NCI-H82 treated with DMSO at 0.1 percent for 48 hours (cell line): ENCODE measurements around the gene ARHGEF12.
A peak's percentile ranks its signal among the peaks of the same experiment; 100 is the strongest.

Experiments
- DNase-seq: peaks from one replicate; lab custom pipeline; 2025; ENCODE audit not compliant: unreplicated experiment; lab: John Stamatoyannopoulos, UW

The ARHGEF12 gene, protein sequence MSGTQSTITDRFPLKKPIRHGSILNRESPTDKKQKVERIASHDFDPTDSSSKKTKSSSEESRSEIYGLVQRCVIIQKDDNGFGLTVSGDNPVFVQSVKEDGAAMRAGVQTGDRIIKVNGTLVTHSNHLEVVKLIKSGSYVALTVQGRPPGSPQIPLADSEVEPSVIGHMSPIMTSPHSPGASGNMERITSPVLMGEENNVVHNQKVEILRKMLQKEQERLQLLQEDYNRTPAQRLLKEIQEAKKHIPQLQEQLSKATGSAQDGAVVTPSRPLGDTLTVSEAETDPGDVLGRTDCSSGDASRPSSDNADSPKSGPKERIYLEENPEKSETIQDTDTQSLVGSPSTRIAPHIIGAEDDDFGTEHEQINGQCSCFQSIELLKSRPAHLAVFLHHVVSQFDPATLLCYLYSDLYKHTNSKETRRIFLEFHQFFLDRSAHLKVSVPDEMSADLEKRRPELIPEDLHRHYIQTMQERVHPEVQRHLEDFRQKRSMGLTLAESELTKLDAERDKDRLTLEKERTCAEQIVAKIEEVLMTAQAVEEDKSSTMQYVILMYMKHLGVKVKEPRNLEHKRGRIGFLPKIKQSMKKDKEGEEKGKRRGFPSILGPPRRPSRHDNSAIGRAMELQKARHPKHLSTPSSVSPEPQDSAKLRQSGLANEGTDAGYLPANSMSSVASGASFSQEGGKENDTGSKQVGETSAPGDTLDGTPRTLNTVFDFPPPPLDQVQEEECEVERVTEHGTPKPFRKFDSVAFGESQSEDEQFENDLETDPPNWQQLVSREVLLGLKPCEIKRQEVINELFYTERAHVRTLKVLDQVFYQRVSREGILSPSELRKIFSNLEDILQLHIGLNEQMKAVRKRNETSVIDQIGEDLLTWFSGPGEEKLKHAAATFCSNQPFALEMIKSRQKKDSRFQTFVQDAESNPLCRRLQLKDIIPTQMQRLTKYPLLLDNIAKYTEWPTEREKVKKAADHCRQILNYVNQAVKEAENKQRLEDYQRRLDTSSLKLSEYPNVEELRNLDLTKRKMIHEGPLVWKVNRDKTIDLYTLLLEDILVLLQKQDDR (N-terminal part only)

DNA sequence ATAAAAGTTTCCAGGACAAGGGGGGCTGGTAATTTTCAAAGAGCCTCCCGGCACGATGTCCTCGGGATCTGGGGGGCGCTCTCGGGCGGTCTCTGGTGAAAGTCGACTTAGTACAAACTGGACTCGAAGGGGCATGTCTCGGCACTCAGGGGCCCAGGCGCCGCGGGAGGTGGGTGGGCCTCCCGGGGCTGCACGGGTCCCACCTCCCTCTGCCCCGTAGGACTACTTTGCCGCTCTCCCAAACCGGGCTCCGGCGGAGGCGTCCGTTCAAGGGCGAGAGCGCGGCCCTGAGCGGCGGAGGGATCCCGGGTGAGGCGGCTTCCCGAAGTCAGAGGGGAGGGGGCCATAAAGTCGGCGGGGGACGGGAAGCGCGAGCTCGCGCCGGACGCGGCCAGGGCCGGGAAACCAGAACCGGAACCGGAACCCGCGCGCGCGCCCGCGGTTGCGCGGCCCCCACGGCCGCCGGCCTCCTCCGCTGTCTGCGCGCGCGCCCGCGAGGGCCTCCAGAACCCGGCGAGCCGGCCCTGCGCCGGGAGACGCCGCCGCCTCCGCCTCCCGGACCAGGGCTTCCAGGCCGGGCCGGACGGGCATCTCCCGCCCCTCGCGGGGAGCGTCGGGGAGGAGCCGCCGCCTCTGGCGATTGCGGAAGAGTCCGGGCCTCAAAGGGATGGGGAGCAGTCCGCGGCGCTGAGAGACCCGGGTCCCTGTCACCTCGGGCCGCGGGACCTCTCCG is at the start of gene ARHGEF12:
ARHGEF12 (plus strand) TSS at position 506 of the 733 bp plus-strand sequence. CDS start 831 bp downstream, outside the sequence.
- DNase-seq, result peak; percentile 66

DNA sequence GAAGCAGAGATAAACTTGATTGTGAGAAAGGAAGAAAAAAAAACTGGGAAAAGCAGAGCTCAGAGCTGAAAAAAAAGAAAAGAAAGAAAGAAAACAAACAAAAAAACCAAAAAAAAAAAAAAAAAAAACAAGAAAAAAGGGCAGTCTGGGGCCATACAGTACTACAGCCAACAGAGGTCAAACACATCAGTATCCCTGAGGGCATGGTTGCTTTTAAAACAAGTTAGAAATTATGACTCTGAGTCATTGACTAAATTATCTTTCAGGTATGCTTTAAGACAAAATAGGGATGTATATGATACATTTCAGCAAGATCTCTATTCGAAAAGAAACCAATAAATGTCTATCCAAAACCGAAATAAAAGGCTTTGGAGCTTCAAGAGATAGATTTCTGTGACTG is 48.2 kb upstream of the ARHGEF12 start:
- no peak for DNase-seq

DNA sequence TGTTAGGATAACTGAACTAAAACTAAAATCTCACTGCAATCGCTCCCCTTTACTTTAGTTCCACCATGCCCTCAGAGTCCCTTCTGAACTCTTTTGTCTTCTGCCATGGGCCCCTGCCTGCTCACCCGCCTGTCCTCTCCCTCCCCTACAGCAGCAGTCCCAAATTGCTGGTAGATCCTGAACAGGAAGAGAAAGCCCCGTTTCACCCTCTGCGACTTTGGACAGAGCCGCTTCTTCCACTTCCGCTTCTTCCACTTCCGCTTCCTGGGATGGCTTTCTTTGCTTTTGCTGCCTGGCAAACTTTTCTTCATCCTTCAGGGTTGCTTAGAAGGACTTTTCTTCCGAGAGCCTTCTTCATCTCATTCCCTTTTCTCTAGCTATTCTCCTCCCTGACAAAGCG is 46.8 kb upstream of the ARHGEF12 start:
- DNase-seq, result no peak

DNA sequence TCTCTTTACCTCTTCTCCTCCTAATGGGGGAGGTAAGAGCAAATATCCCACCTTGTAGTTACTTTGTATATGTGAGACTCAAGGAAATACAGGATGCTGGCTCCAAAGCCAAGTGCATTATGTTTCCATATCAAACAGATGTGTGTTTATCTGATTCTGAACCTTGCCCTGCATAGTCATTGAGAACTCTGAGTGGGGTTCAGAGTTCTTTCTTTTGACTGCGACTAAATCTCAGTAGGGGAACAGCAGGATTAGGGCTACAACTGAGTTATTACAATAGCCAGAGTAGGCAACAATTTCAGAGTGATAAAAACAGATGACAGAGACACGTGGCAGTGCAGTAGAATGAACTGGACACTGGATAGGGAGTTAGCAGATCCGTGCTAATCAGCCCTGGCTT is 45.3 kb upstream of the ARHGEF12 start:
- no peak for DNase-seq

DNA sequence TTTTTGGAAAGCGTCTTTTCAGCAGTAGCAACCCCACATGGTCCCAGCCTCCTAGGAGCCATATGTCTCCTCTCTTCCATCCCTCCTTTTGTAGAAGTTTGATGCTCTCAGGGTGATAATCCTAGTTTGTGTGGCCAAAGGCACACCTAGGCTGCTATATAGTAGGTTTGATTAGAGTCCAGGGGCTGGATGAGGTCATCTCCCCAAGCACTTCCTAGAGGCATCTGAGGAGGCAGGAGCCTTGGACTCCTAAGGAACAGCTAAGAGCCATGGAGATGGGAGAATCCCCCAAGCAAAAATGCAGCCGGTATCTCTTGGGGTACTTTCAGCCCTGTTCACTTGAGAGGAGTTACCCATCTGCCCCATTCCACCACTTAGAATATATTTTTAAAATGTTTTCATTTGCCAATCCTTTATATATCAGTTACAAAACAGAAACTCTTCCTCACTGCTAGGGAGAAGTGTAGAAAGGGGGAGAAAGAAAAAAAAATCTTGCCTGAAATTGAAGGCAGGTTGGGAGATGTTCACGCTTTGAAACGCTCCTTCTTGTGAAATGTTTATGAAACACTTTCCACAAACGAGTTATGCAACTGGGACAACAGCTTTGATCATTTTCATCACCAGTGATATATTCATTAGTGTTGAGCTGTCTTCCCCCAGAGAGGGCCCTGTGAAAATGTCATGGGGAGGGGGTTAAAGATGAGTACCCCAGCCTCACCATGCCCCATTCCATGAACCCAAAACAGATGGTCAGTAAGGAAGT is 43.0 kb upstream of the ARHGEF12 start:
- DNase-seq, result no peak

DNA sequence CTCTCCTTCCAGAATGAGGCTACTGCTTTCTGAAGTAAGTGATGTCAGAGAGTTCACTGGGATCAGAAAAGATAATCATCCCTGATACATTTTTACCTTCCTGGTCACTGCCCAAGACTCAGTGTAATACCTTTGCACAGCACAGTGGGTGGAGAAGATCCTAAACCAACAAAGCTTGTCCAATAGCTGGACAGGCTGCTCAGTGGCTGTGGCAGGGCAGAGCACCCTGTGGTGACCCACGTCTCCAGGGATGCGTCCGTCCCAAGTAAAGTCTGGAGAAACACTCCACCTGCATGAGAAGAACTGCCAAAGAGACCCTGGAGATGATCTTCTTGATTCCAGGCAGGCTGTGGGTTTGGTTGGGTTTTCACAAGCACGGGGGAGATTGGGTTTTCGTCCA is 42.1 kb upstream of the ARHGEF12 start:
- no peak for DNase-seq

DNA sequence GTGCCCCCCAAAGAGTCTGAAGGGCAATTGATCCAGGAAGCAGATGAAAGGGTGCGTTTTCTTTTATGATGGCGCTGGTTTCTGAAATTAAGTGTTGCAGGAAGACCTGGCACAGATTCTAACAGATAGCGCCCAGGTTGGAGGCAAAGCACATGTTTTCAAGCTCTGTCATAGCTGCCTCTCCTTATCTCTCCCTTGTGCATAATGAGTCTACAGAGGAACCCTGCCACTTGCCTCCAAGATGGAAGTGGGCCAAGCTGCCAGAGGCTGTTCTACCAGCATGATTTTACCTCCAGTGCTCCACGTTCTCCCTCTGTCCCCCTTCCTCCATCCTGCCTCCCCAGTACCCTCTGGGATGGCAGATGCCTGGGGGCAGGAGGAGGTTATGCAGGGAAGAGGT is 41.1 kb upstream of the ARHGEF12 start:
- DNase-seq, result no peak

DNA sequence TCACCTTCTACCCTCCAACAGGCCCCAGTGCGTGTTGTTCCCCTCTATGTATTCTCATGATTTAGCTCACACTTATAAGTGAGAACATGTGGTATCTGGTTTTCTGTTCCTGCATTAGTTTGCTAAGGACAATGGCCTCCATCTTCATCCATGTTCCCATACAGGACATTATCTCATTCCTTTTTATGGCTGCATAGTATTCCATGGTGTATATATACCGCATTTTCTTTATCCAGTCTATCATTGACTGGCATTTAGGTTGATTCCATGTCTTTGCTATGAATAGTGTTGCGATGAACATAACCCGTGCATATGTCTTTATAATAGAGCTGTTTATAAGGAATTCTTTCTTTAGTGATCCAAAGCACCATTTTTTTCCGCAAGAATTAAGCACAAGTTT is 39.7 kb upstream of the ARHGEF12 start:
- DNase-seq, result no peak

DNA sequence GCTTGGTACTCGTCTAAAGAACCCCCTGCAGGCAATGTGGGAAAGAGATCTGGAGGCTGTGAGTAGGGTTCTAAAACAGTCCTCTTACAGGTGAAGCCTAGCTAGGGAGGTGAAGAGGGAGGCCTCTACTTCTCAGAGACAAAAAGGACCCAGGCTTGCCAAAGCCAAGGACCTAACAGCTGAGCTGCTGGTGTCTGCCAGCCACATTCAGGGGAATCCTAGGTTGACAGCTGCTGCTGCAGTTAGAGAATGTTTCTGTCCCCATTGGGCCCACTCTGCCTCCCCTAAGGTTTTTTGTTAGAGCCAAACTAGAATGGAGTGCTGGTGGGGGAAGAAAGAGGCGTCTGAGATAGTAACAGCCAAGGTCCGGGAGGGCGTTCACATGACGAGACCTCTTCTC is 37.8 kb upstream of the ARHGEF12 start:
- DNase-seq, result no peak

DNA sequence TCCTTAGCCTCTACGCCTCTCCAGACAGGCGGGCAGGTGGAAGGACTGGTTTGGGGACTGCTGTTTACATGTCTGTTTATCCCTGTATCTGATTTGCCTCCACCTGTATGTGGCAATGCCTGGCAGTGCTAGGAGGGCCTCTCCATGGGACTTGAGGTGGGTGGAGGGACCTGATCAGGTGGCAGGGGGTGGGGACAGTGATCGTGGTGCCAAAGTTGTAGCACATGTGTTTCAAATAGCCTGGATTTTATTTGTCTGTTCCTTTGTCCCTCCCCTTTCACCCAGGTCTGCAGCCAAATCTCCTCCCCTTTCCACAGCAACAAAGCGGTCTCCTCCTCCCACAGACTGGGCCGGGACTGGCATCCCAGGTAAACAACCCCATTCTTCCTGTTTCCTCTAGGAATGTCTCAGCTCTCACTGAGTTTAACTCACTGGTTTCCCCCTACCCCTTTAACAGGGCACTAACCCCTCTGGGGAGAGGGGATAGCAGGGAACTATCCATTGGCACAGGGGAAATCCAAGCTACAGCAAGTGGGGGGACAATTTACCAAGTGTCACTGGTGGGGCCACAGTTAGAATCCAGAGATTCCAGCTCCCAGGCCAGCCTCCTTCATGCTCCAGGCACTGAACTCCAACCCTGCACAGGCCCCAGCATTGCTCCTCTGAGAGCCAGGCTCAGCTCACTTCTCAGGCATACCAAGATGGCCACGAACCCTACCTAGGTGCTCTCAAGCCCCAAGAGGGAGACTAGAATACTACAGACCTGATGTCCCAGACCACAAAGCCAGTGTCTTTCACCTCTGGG is 34.0 kb upstream of the ARHGEF12 start:
- DNase-seq, result no peak

DNA sequence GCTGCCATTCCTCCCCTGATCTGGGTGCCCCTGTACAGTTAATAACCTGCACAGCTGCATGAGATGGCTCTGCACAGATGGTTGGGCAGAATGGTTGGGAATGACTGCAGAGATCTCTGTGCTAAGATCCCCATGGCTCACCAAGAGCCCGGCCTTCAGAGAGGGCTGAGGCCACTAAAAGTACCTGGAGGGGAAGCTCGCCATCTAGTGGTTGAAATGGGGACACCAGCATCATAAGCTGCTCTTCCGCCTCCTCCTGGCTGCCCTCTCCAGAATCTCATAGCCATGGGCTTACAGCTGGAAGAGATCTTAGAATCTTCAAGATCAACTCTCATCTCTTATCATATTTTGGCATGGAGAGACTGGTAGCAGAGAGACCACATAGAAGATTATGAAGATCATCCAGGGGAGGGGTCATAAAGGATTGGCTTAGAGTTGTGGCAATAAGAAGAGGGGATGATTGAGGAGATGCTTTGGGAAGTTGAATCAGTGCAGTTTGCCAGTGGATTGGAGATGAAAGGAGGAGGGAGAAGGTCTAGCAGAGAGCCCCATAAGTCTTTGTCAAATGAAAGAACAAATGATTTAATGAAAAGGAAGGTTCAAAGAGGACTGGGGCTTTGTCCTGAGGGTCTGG is 33.1 kb upstream of the ARHGEF12 start:
- peak; percentile 50 for DNase-seq

DNA sequence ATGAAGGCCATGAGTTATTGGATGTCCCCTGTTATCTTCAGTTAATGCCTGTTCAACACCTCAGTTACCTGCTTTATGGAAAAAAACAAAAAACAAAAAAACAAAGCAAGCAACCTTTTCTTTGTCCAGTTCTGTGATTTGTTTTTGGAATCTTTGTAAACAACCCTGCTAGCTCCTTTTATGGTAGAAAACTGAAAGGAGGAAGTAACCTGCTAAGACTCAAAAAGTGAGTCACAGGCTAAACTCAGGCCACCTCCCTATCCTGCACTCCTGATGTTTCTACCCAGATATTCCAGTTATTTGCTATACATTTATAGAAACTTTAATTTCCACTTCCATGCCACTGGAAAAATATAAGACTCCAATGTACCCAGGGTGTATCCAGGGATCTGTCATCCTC is 31.7 kb upstream of the ARHGEF12 start:
- no peak for DNase-seq

DNA sequence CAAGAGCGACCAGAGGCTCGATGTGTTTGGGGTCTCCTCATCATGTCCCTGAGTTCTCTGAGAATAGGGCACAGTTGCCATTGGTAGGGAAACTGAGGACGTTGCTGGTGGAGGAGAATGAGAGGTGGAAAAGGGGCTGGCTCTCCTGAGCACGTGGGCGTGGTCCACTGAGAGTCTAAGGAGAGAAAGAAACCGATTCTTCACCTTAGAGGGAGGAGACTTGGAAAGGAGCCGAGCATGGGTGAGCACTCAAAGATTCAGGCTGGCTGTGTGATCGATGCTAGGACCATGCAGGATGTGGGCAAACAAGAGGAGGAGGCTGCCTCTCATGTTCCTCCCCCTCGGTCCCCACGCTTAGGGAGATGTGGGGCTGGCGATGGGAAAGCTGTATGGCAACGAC is 30.9 kb upstream of the ARHGEF12 start:
- DNase-seq, result no peak

DNA sequence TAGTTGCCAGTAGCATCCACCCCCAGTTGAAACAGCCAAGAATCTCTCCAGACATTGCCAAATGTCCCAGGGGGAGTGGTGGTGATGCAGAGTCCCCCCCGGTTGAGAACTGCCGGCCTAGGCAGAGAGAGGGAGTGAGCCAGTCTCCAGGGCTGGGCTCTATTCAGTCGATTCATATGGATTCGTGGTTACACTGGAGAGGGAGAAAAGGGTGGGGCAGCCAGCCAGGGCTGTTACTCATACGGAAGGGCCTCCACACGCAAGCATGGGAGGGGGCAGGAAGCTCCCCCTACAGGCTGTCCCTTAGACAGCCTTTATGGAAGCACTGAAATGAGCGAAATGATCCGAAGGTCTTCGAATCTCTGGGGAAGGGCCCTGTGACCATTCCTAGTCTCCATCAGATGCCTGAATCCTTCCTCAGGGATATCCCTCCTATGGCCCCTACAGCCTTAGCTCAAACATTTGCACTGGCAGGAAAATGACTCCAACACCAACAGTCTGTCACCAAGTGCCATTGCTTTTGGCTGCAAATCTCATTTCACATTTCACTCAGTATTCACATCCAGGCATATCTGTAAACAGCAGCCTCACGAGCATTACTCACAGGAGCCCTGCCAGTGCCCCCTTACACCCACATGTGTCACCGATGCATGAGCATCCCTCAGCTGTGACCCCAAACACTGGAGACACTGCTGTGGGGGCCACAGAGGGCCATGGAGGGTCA is 29.5 kb upstream of the ARHGEF12 start:
- DNase-seq, result no peak

DNA sequence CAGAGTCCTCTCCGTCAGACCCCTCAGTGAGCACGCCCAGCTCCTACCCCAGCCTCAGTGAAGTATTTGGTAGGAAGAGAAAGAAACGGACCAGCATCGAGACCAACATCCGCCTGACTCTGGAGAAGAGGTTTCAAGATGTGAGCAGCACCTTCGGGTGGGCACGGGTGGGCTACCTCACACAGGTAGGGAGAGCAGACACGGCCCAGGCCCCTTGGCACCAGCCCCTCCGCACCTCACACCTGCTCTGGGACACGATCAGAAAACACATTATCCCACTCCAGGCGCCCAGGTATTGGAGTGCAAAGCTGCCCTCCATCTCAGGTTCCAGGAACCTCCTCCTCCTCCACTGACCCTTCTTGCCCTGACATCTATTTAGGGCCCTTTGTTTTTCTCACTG is 28.7 kb upstream of the ARHGEF12 start:
- no peak for DNase-seq

DNA sequence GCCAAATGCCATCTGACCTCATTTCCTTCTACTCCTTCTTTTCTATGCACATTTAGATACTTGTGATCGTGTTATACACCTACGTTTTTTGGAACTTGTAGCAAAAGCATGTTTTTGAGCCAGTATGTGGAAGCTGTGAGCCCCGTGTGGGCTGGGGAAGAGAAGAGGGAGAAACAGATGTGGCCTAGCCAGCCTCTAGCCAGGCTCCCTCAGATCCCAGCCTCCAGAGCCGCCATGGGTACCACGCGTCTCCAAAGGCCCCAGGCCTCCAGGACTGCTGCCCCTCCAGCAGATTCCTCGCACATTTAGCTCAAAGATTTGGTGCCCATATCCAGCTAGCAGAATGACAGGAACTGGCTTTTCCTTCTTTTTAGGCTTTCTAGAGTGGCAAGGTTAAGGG is 28.1 kb upstream of the ARHGEF12 start:
- no peak for DNase-seq

DNA sequence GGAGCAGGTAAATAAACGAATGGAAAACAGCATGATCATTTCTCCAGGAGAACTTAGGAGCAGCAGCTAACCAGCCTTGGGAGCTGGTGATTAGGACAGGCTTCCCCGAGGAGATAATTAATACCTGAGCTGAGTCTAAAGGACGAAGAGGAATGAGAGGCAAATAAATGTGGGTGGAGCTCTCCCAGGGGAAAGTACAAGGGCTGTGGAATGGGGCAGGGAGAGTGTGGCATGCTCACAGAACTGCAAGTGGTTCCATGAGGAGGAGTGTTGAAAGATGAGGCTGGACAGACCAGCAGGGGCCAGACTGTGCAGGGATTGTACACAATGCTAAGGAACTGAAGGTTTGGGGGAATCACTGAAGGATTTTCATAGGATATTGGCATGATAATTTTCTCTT is 25.3 kb upstream of the ARHGEF12 start:
- DNase-seq, result no peak

DNA sequence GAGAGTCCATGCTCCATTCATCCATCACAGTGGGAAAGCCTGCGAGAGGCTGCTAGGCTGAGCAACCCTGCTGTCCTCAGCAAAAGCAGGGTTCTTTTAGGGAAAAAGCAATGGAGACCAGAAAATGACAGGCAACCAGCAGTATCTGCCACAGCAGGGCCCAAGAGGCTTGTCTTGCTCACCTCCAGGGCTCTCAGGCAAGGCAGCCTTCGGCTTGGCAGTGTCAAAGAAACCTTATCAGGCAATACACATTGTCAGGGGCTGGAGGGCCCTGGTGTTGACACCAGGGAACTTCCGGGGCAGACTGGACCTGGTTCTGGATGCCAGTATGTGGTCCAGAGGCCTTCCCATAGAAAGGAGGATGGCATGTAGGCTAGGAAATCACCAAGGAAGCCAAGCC is 21.4 kb upstream of the ARHGEF12 start:
- DNase-seq, result no peak
